ENCODE data around the gene TFDP1. TPM values are rescaled to one million over a fixed set of nuclear protein-coding genes. Genes with fewer than 3 reads are reported as not detected.

The TFDP1 gene
- total and polyA plus RNA-seq, 3 donors from 2014 or later = 72.4 to 135 (median 73.1) TPM

GRCh38 chr13:113629866-113630265, 45.3 kb downstream of the TFDP1 start:
- Histone ChIP-seq H3K4me1 (no peaks in the 10 kb centered on the region), H3K9me3 (no peaks in the 10 kb centered on the region), H3K36me3 (ENCODE audit: low read depth, missing control alignments) (no peaks in the 10 kb centered on the region), H3K27ac (no peak overlapping the region), H3K4me3 (no peak overlapping the region), H3K27me3 (no peaks in the 10 kb centered on the region)
- DNase-seq = no peak
- intact Hi-C loops (cut with DNase I; ENCODE audit: low total_unique reads) = no loop called here
- TF ChIP-seq CTCF (IDR thresholded peaks at IDR 0.05) (no peak), POLR2A (IDR thresholded peaks at IDR 0.05) (no peak)
- 87 to 90% methylated on average over 5 to 17 of the region's 17 CpGs for WGBS, 2 donors

GRCh38 chr13:113630296-113630695, 45.7 kb downstream of the TFDP1 start:
- H3K4me1 ChIP-seq = no peaks in the 10 kb centered on the region
- WGBS, 2 donors = 92 to 95% methylated on average over 11 of the region's 11 CpGs
- H3K9me3 ChIP-seq = no peaks in the 10 kb centered on the region
- no peak overlapping the region for H3K4me3 ChIP-seq
- DNase-seq = no peak
- intact Hi-C loops (cut with DNase I; ENCODE audit: low total_unique reads) = no loop called here
- no peaks in the 10 kb centered on the region for H3K27me3 ChIP-seq
- TF ChIP-seq CTCF (IDR thresholded peaks at IDR 0.05) (no peak), POLR2A (IDR thresholded peaks at IDR 0.05) (no peak)
- H3K36me3 ChIP-seq (ENCODE audit: low read depth, missing control alignments) = no peaks in the 10 kb centered on the region
- H3K27ac ChIP-seq = no peak overlapping the region

DNA sequence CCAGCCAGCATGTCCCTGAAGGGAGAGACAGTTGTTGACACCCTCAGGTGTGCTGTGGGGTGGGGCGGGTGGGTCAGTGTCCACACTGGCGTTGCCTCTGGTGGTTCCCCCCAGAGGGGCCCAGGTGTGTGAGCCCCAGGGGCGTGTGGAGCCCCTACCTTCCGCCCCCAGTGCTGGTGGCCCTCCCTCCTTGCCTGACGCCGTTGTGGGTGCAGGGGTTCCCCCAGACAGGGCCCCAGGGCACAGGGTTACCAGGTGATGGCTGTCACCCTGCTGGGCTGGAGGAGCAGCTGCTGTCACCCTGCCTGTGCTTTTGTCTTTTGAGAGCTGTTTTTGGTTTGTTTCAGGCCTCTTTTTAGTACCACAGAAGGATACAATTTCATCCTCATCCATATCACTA, 46.3 kb downstream of the TFDP1 start:
- H3K4me3 ChIP-seq = no peak overlapping the region
- intact Hi-C loops (cut with DNase I; ENCODE audit: low total_unique reads) = no loop called here
- DNase-seq = no peak
- H3K27ac ChIP-seq = no peak overlapping the region
- H3K27me3 ChIP-seq = no peaks in the 10 kb centered on the region
- no peaks in the 10 kb centered on the region for H3K9me3 ChIP-seq
- no peaks in the 10 kb centered on the region for H3K36me3 ChIP-seq (ENCODE audit: low read depth, missing control alignments)
- no peaks in the 10 kb centered on the region for H3K4me1 ChIP-seq
- WGBS, 2 donors = 91 to 96% methylated on average over 4 to 6 of the region's 6 CpGs
- TF ChIP-seq CTCF (IDR thresholded peaks at IDR 0.05) (no peak), POLR2A (IDR thresholded peaks at IDR 0.05) (no peak)

GRCh38 chr13:113631341-113632095, 47.0 kb downstream of the TFDP1 start:
- TF ChIP-seq CTCF (IDR thresholded peaks at IDR 0.05) (no peak), POLR2A (IDR thresholded peaks at IDR 0.05) (no peak)
- H3K4me3 ChIP-seq = no peak overlapping the region
- no peaks in the 10 kb centered on the region for H3K27me3 ChIP-seq
- no peak overlapping the region for H3K27ac ChIP-seq
- intact Hi-C loops (cut with DNase I; ENCODE audit: low total_unique reads) = no loop called here
- no peaks in the 10 kb centered on the region for H3K9me3 ChIP-seq
- 91 to 97% methylated on average over 42 of the region's 42 CpGs for WGBS, 2 donors
- H3K4me1 ChIP-seq = no peaks in the 10 kb centered on the region
- H3K36me3 ChIP-seq (ENCODE audit: low read depth, missing control alignments) = no peaks in the 10 kb centered on the region
- no peak for DNase-seq
